GM23248 (cell line): ENCODE data around the gene INS. TPM values are rescaled to one million over a fixed set of nuclear protein-coding genes. Genes with fewer than 3 reads are reported as not detected.

Source experiments
- DNase-seq: peaks from one replicate; pipeline ENCODE4 v3.0.0-alpha.2; 2015
- H2AFZ ChIP-seq: fragments of 200-600 bp; sonication (generic); 2 replicates; pipeline ENCODE4 v1.6.1; 2016; ENCODE audit warnings: antibody characterized with exemption
- H3F3A ChIP-seq: fragments of 200-600 bp; sonication (generic); 2 replicates; pipeline ENCODE4 v1.6.1; 2016; ENCODE audit warnings: mild to moderate bottlenecking, antibody characterized with exemption, mixed run types; ENCODE audit not compliant: insufficient read depth
- H3K27ac ChIP-seq: fragments of 200-600 bp; sonication (generic); 2 replicates; pipeline ENCODE4 v1.5.1; 2016; ENCODE audit warnings: mild to moderate bottlenecking
- H3K27me3 ChIP-seq: fragments of 200-600 bp; sonication (generic); replicated peaks from 2 replicates; pipeline ENCODE4 v1.6.1; 2016; ENCODE audit warnings: mild to moderate bottlenecking; ENCODE audit not compliant: insufficient read depth
- H3K36me3 ChIP-seq: fragments of 200-600 bp; sonication (generic); 2 replicates; pipeline ENCODE4 v1.6.1; 2016; ENCODE audit warnings: low read depth, mild to moderate bottlenecking
- H3K4me1 ChIP-seq: fragments of 200-600 bp; sonication (generic); 2 replicates; pipeline ENCODE4 v1.6.1; 2016; ENCODE audit warnings: mild to moderate bottlenecking; ENCODE audit not compliant: insufficient read depth
- H3K4me2 ChIP-seq: fragments of 200-600 bp; sonication (generic); one replicate; pipeline ENCODE4 v1.6.1; 2016; ENCODE audit warnings: mild to moderate bottlenecking; ENCODE audit not compliant: unreplicated experiment
- H3K4me3 ChIP-seq: fragments of 200-600 bp; sonication (generic); 2 replicates; pipeline ENCODE4 v1.5.1; 2016; ENCODE audit warnings: mild to moderate bottlenecking
- H3K79me2 ChIP-seq: fragments of 200-600 bp; sonication (generic); 2 replicates; pipeline ENCODE4 v1.6.1; 2016; ENCODE audit warnings: mild to moderate bottlenecking; ENCODE audit not compliant: insufficient read depth
- H3K9ac ChIP-seq: fragments of 200-600 bp; sonication (generic); 2 replicates; pipeline ENCODE4 v1.6.1; 2016; ENCODE audit warnings: mild to moderate bottlenecking
- H3K9me2 ChIP-seq: fragments of 200-600 bp; sonication (generic); 2 replicates; pipeline ENCODE4 v1.6.1; 2016; ENCODE audit warnings: mixed run types, mild to moderate bottlenecking, moderate library complexity; ENCODE audit not compliant: insufficient read depth
- H3K9me3 ChIP-seq: fragments of 200-600 bp; sonication (generic); one replicate; pipeline ENCODE4 v1.6.1; 2017; ENCODE audit warnings: low read depth
- H4K20me1 ChIP-seq: fragments of 200-600 bp; sonication (generic); 2 replicates; pipeline ENCODE4 v1.6.0; 2016; ENCODE audit not compliant: insufficient read depth
- EZH2 ChIP-seq: fragments of 200-600 bp; sonication (generic); IDR thresholded peaks from 2 replicates; pipeline ENCODE4 v1.6.1; 2018; ENCODE audit warnings: antibody characterized with exemption, mild to moderate bottlenecking; ENCODE audit not compliant: insufficient read depth, poor library complexity, severe bottlenecking
- EZH2phosphoT487 ChIP-seq: fragments of 200-600 bp; sonication (generic); IDR thresholded peaks from 2 replicates; pipeline ENCODE4 v1.6.1; 2018; ENCODE audit warnings: antibody characterized with exemption, moderate library complexity, mild to moderate bottlenecking, low read depth; ENCODE audit not compliant: insufficient read depth
- WGBS, 2 experiments: methylation state at CpG; one replicate each; pipeline ENCODE4 v1.1.6; 2015 to 2017; ENCODE audit warnings: low lambda C conversion rate in 2 of 2, low coverage in 1 of 2; ENCODE audit errors: missing lambda C conversion rate in 2 of 2; 5-methylcytosine and 5-hydroxymethylcytosine counted together
- in situ Hi-C: fragments of 300-500 bp; cut with MboI; formaldehyde crosslinking; loops from 2 replicates; pipeline ENCODE4 v1.15.0; 2020
- polyA plus RNA-seq: library from polyadenylated mRNA; unstranded; fragments of >200 nt; fragmentation: Nextera tagmentation; extraction: Ambion mirVana; gene quantifications from 2 replicates; pipeline ENCODE4 v1.2.1, GENCODE V29; 2016
- total RNA-seq: library from RNA; depleted of rRNA; stranded (reverse); fragments of >200 nt; shearing (Covaris generic); gene quantifications from 2 replicates; pipeline ENCODE4 v1.2.3, GENCODE V29; 2014

INS gene
- total and polyA plus RNA-seq, 2 experiments from 2014 or later: not detected

- 69 to 70% methylated on average over 17 to 22 of the region's 22 CpGs for WGBS, 2 experiments
- in situ Hi-C loops: loop anchor here (5.0 to 25.0 kb wide), 3 partner anchors 88 to 688 kb away; partner anchors contain the start of gene CDKN1C
- no peak overlapping the region for H3K27ac ChIP-seq
- H3K4me2 ChIP-seq: no peak overlapping the region
- no peaks in the 10 kb centered on the region for H3F3A ChIP-seq
- H3K36me3 ChIP-seq: no peaks in the 10 kb centered on the region
- no peak for TF ChIP-seq EZH2phosphoT487
- no peak for TF ChIP-seq EZH2
- 0 out of 2 replicates have a peak, but pooled peaks cover 9% of the 10 kb centered on the region for H3K27me3 ChIP-seq
- no peaks in the 10 kb centered on the region for H3K9me3 ChIP-seq
- H3K79me2 ChIP-seq: no peaks in the 10 kb centered on the region
- no peaks in the 10 kb centered on the region for H4K20me1 ChIP-seq
- H3K9ac ChIP-seq: no peak overlapping the region
- H3K4me1 ChIP-seq: no peaks in the 10 kb centered on the region
- H3K4me3 ChIP-seq: no peak overlapping the region
- no peak overlapping the region for H2AFZ ChIP-seq
- no peaks in the 10 kb centered on the region for H3K9me2 ChIP-seq
- no peak for DNase-seq
These were observed 38.7 kb upstream of the INS start for GRCh38 chr11:2199466-2200341.

DNA sequence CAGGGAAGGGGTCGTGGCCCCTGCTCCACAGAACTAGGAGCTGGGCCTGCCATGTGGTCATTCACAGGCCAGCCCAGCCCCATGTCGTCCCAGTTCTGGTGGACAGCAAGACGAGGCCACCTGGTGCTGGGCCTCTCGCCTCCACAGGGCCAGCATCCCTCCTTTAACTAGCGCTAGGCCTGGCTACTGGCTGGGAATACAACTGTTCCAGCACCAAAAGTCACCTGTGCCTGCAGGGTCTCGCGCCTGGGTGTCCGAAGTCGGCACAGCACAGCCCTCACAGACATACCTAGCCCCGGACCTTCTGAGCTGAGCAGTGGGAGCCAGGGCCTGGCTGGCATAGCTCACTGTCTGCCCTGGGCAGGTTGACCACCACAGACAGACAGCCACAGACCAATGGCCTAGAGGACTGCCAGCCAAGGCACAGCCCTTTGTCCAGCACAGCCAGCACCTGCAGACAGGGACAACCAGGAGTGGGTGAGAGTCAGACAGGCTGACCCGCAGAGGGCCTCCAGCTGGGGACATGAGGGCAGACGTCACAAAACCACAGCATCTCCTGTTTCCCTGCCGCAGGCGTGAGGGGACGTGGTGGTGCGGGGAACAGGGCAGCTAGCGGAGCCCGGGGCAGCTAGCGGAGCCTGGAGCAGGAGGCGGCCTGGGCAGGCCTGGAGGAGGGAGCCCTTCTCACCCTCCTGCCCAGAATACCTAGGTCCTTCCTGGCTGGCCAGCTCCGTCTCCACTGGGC, 37.8 kb upstream of the INS start:
- H3F3A ChIP-seq: no peaks in the 10 kb centered on the region
- H3K27ac ChIP-seq: no peak overlapping the region
- no peaks in the 10 kb centered on the region for H4K20me1 ChIP-seq
- in situ Hi-C loops: loop anchor here (25.0 kb wide), 2 partner anchors 89 to 689 kb away; partner anchors contain the start of gene CDKN1C
- H3K79me2 ChIP-seq: no peaks in the 10 kb centered on the region
- no peak for DNase-seq
- 0 out of 2 replicates have a peak, but pooled peaks cover 9% of the 10 kb centered on the region for H3K27me3 ChIP-seq
- H3K9me3 ChIP-seq: no peaks in the 10 kb centered on the region
- H3K4me1 ChIP-seq: no peaks in the 10 kb centered on the region
- no peak overlapping the region for H3K9ac ChIP-seq
- H3K9me2 ChIP-seq: no peaks in the 10 kb centered on the region
- no peaks in the 10 kb centered on the region for H3K36me3 ChIP-seq
- TF ChIP-seq EZH2phosphoT487: no peak
- TF ChIP-seq EZH2: no peak
- H2AFZ ChIP-seq: no peak overlapping the region
- H3K4me2 ChIP-seq: no peak overlapping the region
- H3K4me3 ChIP-seq: no peak overlapping the region
- WGBS, 2 experiments: 67 to 70% methylated on average over 21 of the region's 21 CpGs

- in situ Hi-C loops: loop anchor here (25.0 kb wide), 2 partner anchors 89 to 689 kb away; partner anchors contain the start of gene CDKN1C
- Histone ChIP-seq H3K79me2 (no peaks in the 10 kb centered on the region), H3K9me2 (no peaks in the 10 kb centered on the region), H3K9ac (no peak overlapping the region), H3K27ac (no peak overlapping the region), H3K4me3 (no peak overlapping the region), H3K9me3 (no peaks in the 10 kb centered on the region), H3K27me3 (0 out of 2 replicates have a peak, but pooled peaks cover 9% of the 10 kb centered on the region), H3K4me2 (no peak overlapping the region), H3K4me1 (no peaks in the 10 kb centered on the region), H4K20me1 (no peaks in the 10 kb centered on the region), H3K36me3 (no peaks in the 10 kb centered on the region), H3F3A (no peaks in the 10 kb centered on the region), H2AFZ (no peak overlapping the region)
- DNase-seq: no peak
- TF ChIP-seq EZH2 (no peak), EZH2phosphoT487 (no peak)
- 64 to 66% methylated on average over 24 to 27 of the region's 28 CpGs for WGBS, 2 experiments
These were observed 36.9 kb upstream of the INS start for GRCh38 chr11:2197771-2198520.
